HCT116 (cell line): Measurements from ENCODE around the gene MAP1LC3B2.

ENCODE experiments used
- CBX3 ChIP-seq: IDR thresholded peaks from 2 replicates; pipeline ENCODE4 v1.6.1; 2012; ENCODE audit warnings: low read depth
- CEBPB ChIP-seq: IDR thresholded peaks from 2 replicates; pipeline ENCODE4 v1.6.1; 2012; ENCODE audit warnings: low read depth
- CTCF ChIP-seq, 3 experiments: fragments of 200-600 bp in 1 of 3; sonication (generic) in 1 of 3; IDR thresholded peaks in 2 of 3; conservative IDR thresholded peaks in 1 of 3; 2 replicates each; pipeline ENCODE4 v1.5.1; 2012 to 2017; ENCODE audit warnings: low read depth in 2 of 3, low read length in 2 of 3, antibody characterized with exemption in 1 of 3, borderline replicate concordance in 1 of 3, control low read depth in 1 of 3, mild to moderate bottlenecking in 1 of 3, mixed read lengths in 1 of 3, mixed run types in 1 of 3, moderate library complexity in 1 of 3; ENCODE audit not compliant: insufficient read depth in 1 of 3
- ELF1 ChIP-seq: IDR thresholded peaks from 2 replicates; pipeline ENCODE4 v1.6.1; 2012; ENCODE audit warnings: low read depth, borderline replicate concordance
- FOSL1 ChIP-seq: IDR thresholded peaks from 2 replicates; pipeline ENCODE4 v1.6.1; 2012; ENCODE audit warnings: low read depth
- POLR2AphosphoS5 ChIP-seq: IDR thresholded peaks from 2 replicates; pipeline ENCODE4 v1.6.1; 2011; ENCODE audit warnings: mild to moderate bottlenecking, low read depth, low read length, moderate library complexity
- REST ChIP-seq: IDR thresholded peaks from 2 replicates; pipeline ENCODE4 v1.6.1; 2012; ENCODE audit warnings: low read depth
- SIN3A ChIP-seq: IDR thresholded peaks from 2 replicates; pipeline ENCODE4 v1.6.1; 2012; ENCODE audit warnings: low read depth
- SP1 ChIP-seq: IDR thresholded peaks from 2 replicates; pipeline ENCODE4 v1.6.1; 2012; ENCODE audit warnings: low read depth
- TCF7L2 ChIP-seq: IDR thresholded peaks from 2 replicates; pipeline ENCODE4 v1.7.0; 2011; ENCODE audit warnings: borderline replicate concordance, inconsistent platforms; ENCODE audit not compliant: insufficient read depth, insufficient read length; ENCODE audit errors: extremely low read depth
- ZNF274 ChIP-seq: fragments of 200-500 bp; sonication (Bioruptor generic); IDR thresholded peaks from 2 replicates; pipeline ENCODE4 v1.6.1; 2014; ENCODE audit warnings: mild to moderate bottlenecking, low read depth, low read length, inconsistent platforms

DNA sequence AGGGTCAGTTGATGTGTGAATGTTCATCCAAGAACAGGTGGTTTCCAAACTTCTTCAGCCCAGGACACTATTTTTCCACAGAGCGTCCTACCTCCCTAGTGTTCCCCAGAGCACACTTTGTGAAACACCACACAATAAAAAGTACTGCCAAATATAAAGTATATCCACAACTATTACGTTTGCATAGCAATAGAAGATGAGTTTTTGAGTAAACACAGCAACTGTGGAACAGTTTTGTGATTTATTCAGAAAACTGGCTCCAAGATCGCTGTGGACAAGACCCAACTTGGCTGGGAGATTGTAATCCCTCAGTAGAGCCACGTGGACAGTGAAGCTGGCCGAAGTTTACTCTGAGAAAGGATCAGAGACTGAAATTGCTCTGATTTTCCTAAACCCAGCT, 14.5 kb upstream of the MAP1LC3B2 start:
- TF ChIP-seq CTCF (IDR thresholded peaks at IDR 0.05 in 2 of 3, conservative IDR thresholded peaks at IDR 0.05 in 1 of 3; ENCODE audit: borderline replicate concordance in 1 of 3, insufficient read depth in 1 of 3, low read depth in 2 of 3, low read length in 2 of 3) (no peak), REST (no peak), SP1 (no peak), TCF7L2 (no peak), CBX3 (no peak), FOSL1 (no peak), CEBPB (no peak), ELF1 (no peak), POLR2AphosphoS5 (no peak), ZNF274 (no peak), SIN3A (no peak)
